HepG2 (cell line): ENCODE measurements around the gene TNN.

Experiments
- BRCA1 ChIP-seq: sonication (generic); formaldehyde crosslinking; IDR thresholded peaks from 2 replicates; pipeline ENCODE4 v1.4.0; 2020; ENCODE audit warnings: missing genetic modification reagents
- EP300 ChIP-seq, 3 experiments: sonication (generic) in 1 of 3; formaldehyde crosslinking in 1 of 3; IDR thresholded peaks; 2 replicates each; pipeline versions ENCODE4 v1.5.1 to v1.6.1; 2011 to 2020; ENCODE audit warnings: low read depth in 2 of 3, low read length in 2 of 3, borderline replicate concordance in 1 of 3, improper control_type of control experiment in 1 of 3, mild to moderate bottlenecking in 1 of 3, missing genetic modification reagents in 1 of 3, moderate library complexity in 1 of 3
- IRF2 ChIP-seq: IDR thresholded peaks from 2 replicates; pipeline ENCODE4 v1.6.1; 2018; ENCODE audit warnings: missing genetic modification reagents, missing compliant biosample characterization
- KDM5A ChIP-seq: fragments of 200-600 bp; sonication (generic); IDR thresholded peaks from 2 replicates; pipeline ENCODE4 v1.7.0; 2018; ENCODE audit warnings: antibody characterized with exemption, mild to moderate bottlenecking, low read length, borderline replicate concordance
- RAD21 ChIP-seq: fragments of 450-650 bp; formaldehyde crosslinking; IDR thresholded peaks from 2 replicates; pipeline ENCODE4 v1.5.0; 2020; ENCODE audit warnings: mild to moderate bottlenecking
- REXO4 ChIP-seq: sonication (generic); formaldehyde crosslinking; IDR thresholded peaks from 2 replicates; pipeline ENCODE4 v1.8.0; 2022; ENCODE audit warnings: missing genetic modification reagents, mild to moderate bottlenecking, borderline replicate concordance
- RFX5 ChIP-seq: IDR thresholded peaks from 2 replicates; pipeline ENCODE4 v1.6.1; 2011; ENCODE audit warnings: low read depth, low read length, improper control_type of control experiment
- ZBTB7A ChIP-seq: sonication (generic); formaldehyde crosslinking; IDR thresholded peaks from 2 replicates; pipeline ENCODE4 v1.8.0; 2022; ENCODE audit warnings: mild to moderate bottlenecking, missing genetic modification reagents
- ZNF567 ChIP-seq: sonication (generic); formaldehyde crosslinking; IDR thresholded peaks from 2 replicates; pipeline ENCODE4 v1.8.1; 2023; ENCODE audit warnings: mild to moderate bottlenecking, missing genetic modification reagents, borderline replicate concordance
- ZSCAN29 ChIP-seq: sonication (generic); formaldehyde crosslinking; conservative IDR thresholded peaks from 2 replicates; pipeline ENCODE4 v1.4.0; 2020; ENCODE audit warnings: mild to moderate bottlenecking, missing genetic modification reagents
- TF ChIP-seq, protein P1 (sequence below): sonication (generic); formaldehyde crosslinking; IDR thresholded peaks from 2 replicates; pipeline ENCODE4 v1.5.0; 2020; ENCODE audit warnings: mild to moderate bottlenecking, missing genetic modification reagents, moderate library complexity
- TF ChIP-seq, protein P2 (sequence below): sonication (generic); formaldehyde crosslinking; IDR thresholded peaks from 2 replicates; pipeline ENCODE4 v1.4.0; 2020; ENCODE audit warnings: missing genetic modification reagents, mild to moderate bottlenecking, borderline replicate concordance
- TF ChIP-seq, protein P3 (sequence below): sonication (generic); formaldehyde crosslinking; IDR thresholded peaks from 2 replicates; pipeline ENCODE4 v1.5.0; 2020; ENCODE audit warnings: mild to moderate bottlenecking, low read depth, missing genetic modification reagents, borderline replicate concordance

DNA sequence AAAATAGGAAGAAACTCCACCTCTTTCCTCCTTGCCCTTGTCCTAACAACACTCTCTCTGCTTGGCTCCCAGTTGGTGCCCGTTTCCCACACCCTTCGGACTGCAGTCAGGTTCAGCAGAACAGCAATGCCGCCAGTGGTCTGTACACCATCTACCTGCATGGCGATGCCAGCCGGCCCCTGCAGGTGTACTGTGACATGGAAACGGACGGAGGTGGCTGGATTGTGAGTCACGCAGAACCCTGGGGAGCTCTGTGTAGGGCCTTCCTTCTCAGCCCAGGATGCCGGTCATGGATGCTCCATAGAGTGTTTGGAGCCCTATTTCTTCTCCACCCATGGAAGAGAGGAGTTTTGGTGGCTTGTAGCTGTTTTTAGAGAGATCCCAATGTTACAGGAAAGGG, 60.9 kb downstream of the TNN start:
- TF ChIP-seq, protein P1, sequence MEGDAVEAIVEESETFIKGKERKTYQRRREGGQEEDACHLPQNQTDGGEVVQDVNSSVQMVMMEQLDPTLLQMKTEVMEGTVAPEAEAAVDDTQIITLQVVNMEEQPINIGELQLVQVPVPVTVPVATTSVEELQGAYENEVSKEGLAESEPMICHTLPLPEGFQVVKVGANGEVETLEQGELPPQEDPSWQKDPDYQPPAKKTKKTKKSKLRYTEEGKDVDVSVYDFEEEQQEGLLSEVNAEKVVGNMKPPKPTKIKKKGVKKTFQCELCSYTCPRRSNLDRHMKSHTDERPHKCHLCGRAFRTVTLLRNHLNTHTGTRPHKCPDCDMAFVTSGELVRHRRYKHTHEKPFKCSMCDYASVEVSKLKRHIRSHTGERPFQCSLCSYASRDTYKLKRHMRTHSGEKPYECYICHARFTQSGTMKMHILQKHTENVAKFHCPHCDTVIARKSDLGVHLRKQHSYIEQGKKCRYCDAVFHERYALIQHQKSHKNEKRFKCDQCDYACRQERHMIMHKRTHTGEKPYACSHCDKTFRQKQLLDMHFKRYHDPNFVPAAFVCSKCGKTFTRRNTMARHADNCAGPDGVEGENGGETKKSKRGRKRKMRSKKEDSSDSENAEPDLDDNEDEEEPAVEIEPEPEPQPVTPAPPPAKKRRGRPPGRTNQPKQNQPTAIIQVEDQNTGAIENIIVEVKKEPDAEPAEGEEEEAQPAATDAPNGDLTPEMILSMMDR (CRISPR knock-in tag): no peak
- TF ChIP-seq KDM5A (no peak), ZSCAN29 (CRISPR knock-in tag) (no peak), IRF2 (CRISPR knock-in tag) (no peak), ZNF567 (CRISPR knock-in tag) (no peak), RFX5 (no peak), ZBTB7A (no peak), BRCA1 (CRISPR knock-in tag) (no peak), RAD21 (CRISPR knock-in tag) (no peak), REXO4 (CRISPR knock-in tag) (no peak), EP300 (IDR thresholded peaks at IDR 0.05; ENCODE audit: low read depth in 2 of 2, low read length in 2 of 2) (no peak), EP300 (CRISPR knock-in tag; IDR thresholded peaks at IDR 0.05; ENCODE audit: borderline replicate concordance) (no peak)
- TF ChIP-seq, protein P2, sequence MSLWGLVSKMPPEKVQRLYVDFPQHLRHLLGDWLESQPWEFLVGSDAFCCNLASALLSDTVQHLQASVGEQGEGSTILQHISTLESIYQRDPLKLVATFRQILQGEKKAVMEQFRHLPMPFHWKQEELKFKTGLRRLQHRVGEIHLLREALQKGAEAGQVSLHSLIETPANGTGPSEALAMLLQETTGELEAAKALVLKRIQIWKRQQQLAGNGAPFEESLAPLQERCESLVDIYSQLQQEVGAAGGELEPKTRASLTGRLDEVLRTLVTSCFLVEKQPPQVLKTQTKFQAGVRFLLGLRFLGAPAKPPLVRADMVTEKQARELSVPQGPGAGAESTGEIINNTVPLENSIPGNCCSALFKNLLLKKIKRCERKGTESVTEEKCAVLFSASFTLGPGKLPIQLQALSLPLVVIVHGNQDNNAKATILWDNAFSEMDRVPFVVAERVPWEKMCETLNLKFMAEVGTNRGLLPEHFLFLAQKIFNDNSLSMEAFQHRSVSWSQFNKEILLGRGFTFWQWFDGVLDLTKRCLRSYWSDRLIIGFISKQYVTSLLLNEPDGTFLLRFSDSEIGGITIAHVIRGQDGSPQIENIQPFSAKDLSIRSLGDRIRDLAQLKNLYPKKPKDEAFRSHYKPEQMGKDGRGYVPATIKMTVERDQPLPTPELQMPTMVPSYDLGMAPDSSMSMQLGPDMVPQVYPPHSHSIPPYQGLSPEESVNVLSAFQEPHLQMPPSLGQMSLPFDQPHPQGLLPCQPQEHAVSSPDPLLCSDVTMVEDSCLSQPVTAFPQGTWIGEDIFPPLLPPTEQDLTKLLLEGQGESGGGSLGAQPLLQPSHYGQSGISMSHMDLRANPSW: no peak
- TF ChIP-seq, protein P3, sequence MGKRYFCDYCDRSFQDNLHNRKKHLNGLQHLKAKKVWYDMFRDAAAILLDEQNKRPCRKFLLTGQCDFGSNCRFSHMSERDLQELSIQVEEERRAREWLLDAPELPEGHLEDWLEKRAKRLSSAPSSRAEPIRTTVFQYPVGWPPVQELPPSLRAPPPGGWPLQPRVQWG (CRISPR knock-in tag): no peak
